CD4-positive, alpha-beta T cell (primary cell): ENCODE measurements around the gene EXO5. TPM values are rescaled to one million over a fixed set of nuclear protein-coding genes. Genes with fewer than 3 reads are reported as not detected.
A peak's percentile ranks its signal among the peaks of the same experiment; 100 is the strongest.

ENCODE experiments used
- ATAC-seq: fragments of 200-7000 bp; cut with Tn5 transposase; one replicate; pipeline ENCODE4 v1.10.0; 2022; ENCODE audit warnings: mild to moderate bottlenecking; ENCODE audit not compliant: poor library complexity
- CTCF ChIA-PET: fragments of 350-600 bp; sonication (Branson Sonifier 250); formaldehyde crosslinking; loops from one replicate; lab custom pipeline; 2021; ENCODE audit warnings: antibody characterized with exemption, inconsistent platforms; lab: Charles Lee
- POLR2A ChIA-PET: fragments of 350-600 bp; sonication (Branson Sonifier 250); formaldehyde crosslinking; loops from one replicate; lab custom pipeline; 2021; ENCODE audit warnings: antibody characterized with exemption, inconsistent platforms; lab: Charles Lee
- DNase-seq, 14 experiments: peaks; one replicate each; pipeline ENCODE4 v3.0.0-alpha.2; 2013 to 2020; ENCODE audit warnings: mixed read lengths in 2 of 14
- H3K27ac ChIP-seq, 2 donors: one replicate each; pipeline versions ENCODE4 v1.5.1 to v1.7.0; 2013; ENCODE audit warnings: low read length in 2 of 2, low read depth in 1 of 2, mild to moderate bottlenecking in 1 of 2
- H3K27me3 ChIP-seq, 2 experiments: 1 replicate in 1 of 2; 2 replicates in 1 of 2; pipeline versions ENCODE4 v1.6.1 to v1.7.0; 2013; ENCODE audit warnings: low read length in 2 of 2, control low read depth in 1 of 2, mild to moderate bottlenecking in 1 of 2, moderate library complexity in 1 of 2; ENCODE audit not compliant: insufficient read depth in 2 of 2, control insufficient read depth in 1 of 2
- H3K36me3 ChIP-seq: one replicate; pipeline ENCODE4 v1.6.1; 2013; ENCODE audit warnings: low read length, control low read depth; ENCODE audit not compliant: insufficient read depth
- H3K4me1 ChIP-seq: one replicate; pipeline ENCODE4 v1.6.1; 2013; ENCODE audit warnings: low read length, control low read depth; ENCODE audit not compliant: insufficient read depth
- H3K4me3 ChIP-seq: one replicate; pipeline ENCODE4 v1.5.1; 2013; ENCODE audit warnings: mild to moderate bottlenecking, low read length, moderate library complexity
- H3K9me3 ChIP-seq, 2 experiments: 1 replicate in 1 of 2; 2 replicates in 1 of 2; pipeline versions ENCODE4 v1.6.1 to v1.7.0; 2013; ENCODE audit warnings: low read length in 2 of 2, mild to moderate bottlenecking in 2 of 2, control low read depth in 1 of 2, moderate library complexity in 1 of 2; ENCODE audit not compliant: control insufficient read depth in 1 of 2, insufficient read depth in 1 of 2
- H3K27ac Mint-ChIP-seq: one replicate; pipeline ENCODE4 v1.8.0; 2020; ENCODE audit warnings: mixed read lengths
- H3K27me3 Mint-ChIP-seq: one replicate; pipeline ENCODE4 v1.8.0; 2021; ENCODE audit warnings: mixed read lengths
- H3K36me3 Mint-ChIP-seq: one replicate; pipeline ENCODE4 v1.8.0; 2021; ENCODE audit warnings: low read depth, mixed read lengths
- H3K4me1 Mint-ChIP-seq: one replicate; pipeline ENCODE4 v1.8.0; 2021; ENCODE audit warnings: low read depth, mixed read lengths
- H3K4me3 Mint-ChIP-seq: one replicate; pipeline ENCODE4 v1.8.0; 2020; ENCODE audit warnings: mild to moderate bottlenecking, mixed read lengths
- H3K9me3 Mint-ChIP-seq: one replicate; pipeline ENCODE4 v1.8.0; 2020; ENCODE audit warnings: mixed read lengths
- intact Hi-C, 2 experiments: fragments of 100-400 bp; cut with DNase I in 1 of 2; cut with micrococcal nuclease in 1 of 2; formaldehyde crosslinking; loops; one replicate each; pipeline versions ENCODE4 v1.15.1 to v1.9.0; 2023 to 2025; cut with DNase I, micrococcal nuclease
- total RNA-seq, 174 experiments: library from RNA in 2 of 174; stranded (reverse) in 2 of 174; gene quantifications; one replicate each; pipeline ENCODE4 v1.2.3 and lab custom pipeline; 2021 to 2026
- TF ChIP-seq, protein P1 (sequence below): fragments of 200-600 bp; IDR thresholded peaks from one replicate; pipeline ENCODE4 v1.8.0; 2022; ENCODE audit warnings: antibody characterized with exemption, mild to moderate bottlenecking

EXO5 gene
- total RNA-seq, 2 experiments from 2014 or later: 4.5 to 4.9 TPM

DNA sequence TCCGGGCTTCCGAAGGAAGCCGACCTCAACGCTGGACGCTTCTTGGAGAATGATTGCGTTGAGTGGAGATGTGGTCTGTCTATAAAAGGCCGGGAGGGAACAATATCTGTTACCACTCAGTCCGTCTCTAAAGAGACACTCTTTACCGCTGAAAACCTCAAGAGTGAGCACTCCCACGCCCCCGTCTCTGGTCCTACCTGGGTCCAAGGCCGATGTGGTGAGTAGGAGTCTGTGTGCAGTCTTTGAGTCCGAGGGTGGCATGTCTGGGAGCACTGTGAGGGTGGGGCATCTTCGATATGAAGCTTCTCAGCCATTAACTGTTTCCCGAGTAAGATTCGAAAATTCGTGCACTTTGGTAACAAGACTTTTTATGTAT, 30.9 kb upstream of the EXO5 start:
- peak overlapping the region; percentile 86 for H3K27ac Mint-ChIP-seq
- ChIA-PET POLR2A (interaction anchor here (0.9 to 2.3 kb wide), 7 partner anchors 13 to 92 kb away, joined by 3 to 13 read pairs (median 4); partner anchors contain the start of genes ZFP69B and ZNF684), CTCF (interaction anchor here (0.9 to 1.2 kb wide), 2 partner anchors 39 to 192 kb away, joined by 3 read pairs; no protein-coding TSS in a partner anchor)
- peaks cover 71% of the 10 kb centered on the region for H3K36me3 Mint-ChIP-seq
- peaks cover 29% of the 10 kb centered on the region for H3K4me1 Mint-ChIP-seq
- intact Hi-C loops: no loop called here
- Histone ChIP-seq H3K27me3 (no peaks in the 10 kb centered on the region), H3K4me3 (peak overlapping the region; percentile 88), H3K36me3 (peaks cover 14% of the 10 kb centered on the region), H3K4me1 (peaks cover 16% of the 10 kb centered on the region), H3K27ac (peak overlapping the region; percentile 36 to 49), H3K9me3 (peaks cover 10 to 48% of the 10 kb centered on the region in 2 experiments)
- no peaks in the 10 kb centered on the region for H3K27me3 Mint-ChIP-seq
- TF ChIP-seq, protein P1, sequence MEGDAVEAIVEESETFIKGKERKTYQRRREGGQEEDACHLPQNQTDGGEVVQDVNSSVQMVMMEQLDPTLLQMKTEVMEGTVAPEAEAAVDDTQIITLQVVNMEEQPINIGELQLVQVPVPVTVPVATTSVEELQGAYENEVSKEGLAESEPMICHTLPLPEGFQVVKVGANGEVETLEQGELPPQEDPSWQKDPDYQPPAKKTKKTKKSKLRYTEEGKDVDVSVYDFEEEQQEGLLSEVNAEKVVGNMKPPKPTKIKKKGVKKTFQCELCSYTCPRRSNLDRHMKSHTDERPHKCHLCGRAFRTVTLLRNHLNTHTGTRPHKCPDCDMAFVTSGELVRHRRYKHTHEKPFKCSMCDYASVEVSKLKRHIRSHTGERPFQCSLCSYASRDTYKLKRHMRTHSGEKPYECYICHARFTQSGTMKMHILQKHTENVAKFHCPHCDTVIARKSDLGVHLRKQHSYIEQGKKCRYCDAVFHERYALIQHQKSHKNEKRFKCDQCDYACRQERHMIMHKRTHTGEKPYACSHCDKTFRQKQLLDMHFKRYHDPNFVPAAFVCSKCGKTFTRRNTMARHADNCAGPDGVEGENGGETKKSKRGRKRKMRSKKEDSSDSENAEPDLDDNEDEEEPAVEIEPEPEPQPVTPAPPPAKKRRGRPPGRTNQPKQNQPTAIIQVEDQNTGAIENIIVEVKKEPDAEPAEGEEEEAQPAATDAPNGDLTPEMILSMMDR: no peak
- H3K4me3 Mint-ChIP-seq: peak overlapping the region; percentile 93
- DNase-seq (peak in 6 of 14 experiments; percentile 1 to 33 (median 12)), ATAC-seq (peak; percentile 24)
- H3K9me3 Mint-ChIP-seq: peaks cover 13% of the 10 kb centered on the region

DNA sequence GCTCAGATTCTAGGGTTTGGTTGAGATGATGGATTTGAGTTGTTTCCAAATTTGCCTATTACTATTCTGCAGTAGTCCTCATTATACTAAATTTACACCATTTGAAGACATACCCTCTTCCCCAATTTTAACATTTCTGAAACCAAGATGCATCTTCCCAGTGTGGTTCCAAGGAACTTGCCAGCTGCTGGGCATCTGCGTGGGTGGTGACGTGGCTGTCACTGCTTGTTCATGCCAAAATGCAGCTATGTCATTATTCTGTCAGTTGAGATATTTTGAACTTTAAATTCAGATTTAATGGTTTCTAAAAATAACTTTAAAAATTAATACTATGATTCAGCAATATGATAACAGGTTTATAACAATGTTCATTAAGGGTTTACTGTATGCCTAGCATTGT, 30.3 kb upstream of the EXO5 start:
- H3K27me3 ChIP-seq: no peaks in the 10 kb centered on the region
- peak overlapping the region in 1 of 2 donors; percentile 49 for H3K27ac ChIP-seq
- peaks cover 11 to 45% of the 10 kb centered on the region in 2 experiments for H3K9me3 ChIP-seq
- Mint-ChIP-seq H3K4me1 (peaks cover 29% of the 10 kb centered on the region), H3K36me3 (peaks cover 71% of the 10 kb centered on the region), H3K9me3 (peaks cover 12% of the 10 kb centered on the region), H3K27me3 (no peaks in the 10 kb centered on the region), H3K27ac (peak overlapping the region; percentile 86), H3K4me3 (peak overlapping the region; percentile 93)
- peaks cover 20% of the 10 kb centered on the region for H3K36me3 ChIP-seq
- ChIA-PET POLR2A (interaction anchor here (0.5 to 2.3 kb wide), 4 partner anchors 28 to 54 kb away, joined by 3 to 13 read pairs (median 6); partner anchors contain the start of genes EXO5, ZFP69B and ZNF684), CTCF (interaction anchor here (0.9 to 1.2 kb wide), 3 partner anchors 40 to 191 kb away, joined by 3 read pairs; no protein-coding TSS in a partner anchor)
- intact Hi-C loops: no loop called here
- DNase-seq (no peak), ATAC-seq (no peak)
- H3K4me3 ChIP-seq: peak overlapping the region; percentile 88
- TF ChIP-seq, protein P1: no peak
- H3K4me1 ChIP-seq: peaks cover 16% of the 10 kb centered on the region

DNA sequence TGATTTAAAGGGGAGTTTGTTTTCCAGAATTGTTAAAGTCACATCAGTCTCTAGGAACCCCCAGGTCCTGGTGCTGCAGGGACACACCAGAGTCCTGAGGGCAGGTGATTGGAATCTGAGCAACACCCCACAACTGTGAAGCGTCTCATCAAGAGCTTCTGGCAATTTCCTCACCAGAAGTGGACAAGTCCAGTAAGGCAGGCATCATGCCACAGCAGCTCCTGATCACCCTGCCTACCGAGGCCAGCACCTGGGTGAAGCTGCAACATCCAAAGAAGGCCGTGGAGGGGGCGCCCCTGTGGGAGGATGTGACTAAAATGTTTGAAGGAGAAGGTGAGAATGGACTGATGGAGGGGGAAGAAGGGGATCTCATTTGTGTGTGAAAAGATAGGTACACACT, 29.4 kb upstream of the EXO5 start:
- H3K36me3 ChIP-seq: peaks cover 24% of the 10 kb centered on the region
- DNase-seq (no peak), ATAC-seq (no peak)
- no peaks in the 10 kb centered on the region for H3K27me3 Mint-ChIP-seq
- peaks cover 20 to 43% of the 10 kb centered on the region in 2 experiments for H3K9me3 ChIP-seq
- H3K27ac ChIP-seq: no peak overlapping the region
- intact Hi-C loops: no loop called here
- TF ChIP-seq, protein P1: no peak
- peak overlapping the region; percentile 93 for H3K4me3 Mint-ChIP-seq
- H3K4me1 Mint-ChIP-seq: peaks cover 29% of the 10 kb centered on the region
- H3K4me1 ChIP-seq: peaks cover 16% of the 10 kb centered on the region
- H3K27me3 ChIP-seq: no peaks in the 10 kb centered on the region
- CTCF ChIA-PET: interaction anchor here (1.1 kb wide), 1 partner anchor 53 kb away, joined by 3 read pairs; no protein-coding TSS in a partner anchor
- peak overlapping the region; percentile 86 for H3K27ac Mint-ChIP-seq
- H3K36me3 Mint-ChIP-seq: peaks cover 75% of the 10 kb centered on the region
- POLR2A ChIA-PET: interaction anchor here (1.4 kb wide), 1 partner anchor 29 kb away, joined by 5 read pairs; the partner anchor contains the start of gene EXO5
- no peak overlapping the region for H3K4me3 ChIP-seq
- H3K9me3 Mint-ChIP-seq: peaks cover 6% of the 10 kb centered on the region
